Measurements from ENCODE around the gene NUDT14.

The NUDT14 gene

DNA sequence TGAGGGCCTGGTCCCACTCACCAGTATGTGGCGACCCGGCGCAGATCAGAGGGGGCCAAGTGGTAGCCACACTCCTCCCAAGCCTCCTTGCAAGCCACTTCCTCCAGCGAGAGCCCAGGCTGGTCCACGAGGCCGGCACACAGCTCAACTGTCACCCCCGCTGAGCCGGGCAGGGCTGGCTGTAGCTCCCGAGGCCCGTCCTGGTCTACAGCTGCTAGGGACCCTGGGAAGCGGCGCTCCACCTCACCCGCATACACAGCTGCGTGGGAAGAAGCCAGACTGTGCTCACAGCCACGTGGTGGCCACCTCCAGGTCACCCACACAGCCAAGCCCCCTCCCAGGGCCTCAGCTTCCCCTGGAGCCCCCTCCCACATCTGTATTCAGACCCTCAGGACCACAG lies 4.6 kb downstream of the NUDT14 start:
- DNase-seq (ENCODE audit: low read depth in 2 of 3, low spot score in 1 of 3) = no peak

DNA sequence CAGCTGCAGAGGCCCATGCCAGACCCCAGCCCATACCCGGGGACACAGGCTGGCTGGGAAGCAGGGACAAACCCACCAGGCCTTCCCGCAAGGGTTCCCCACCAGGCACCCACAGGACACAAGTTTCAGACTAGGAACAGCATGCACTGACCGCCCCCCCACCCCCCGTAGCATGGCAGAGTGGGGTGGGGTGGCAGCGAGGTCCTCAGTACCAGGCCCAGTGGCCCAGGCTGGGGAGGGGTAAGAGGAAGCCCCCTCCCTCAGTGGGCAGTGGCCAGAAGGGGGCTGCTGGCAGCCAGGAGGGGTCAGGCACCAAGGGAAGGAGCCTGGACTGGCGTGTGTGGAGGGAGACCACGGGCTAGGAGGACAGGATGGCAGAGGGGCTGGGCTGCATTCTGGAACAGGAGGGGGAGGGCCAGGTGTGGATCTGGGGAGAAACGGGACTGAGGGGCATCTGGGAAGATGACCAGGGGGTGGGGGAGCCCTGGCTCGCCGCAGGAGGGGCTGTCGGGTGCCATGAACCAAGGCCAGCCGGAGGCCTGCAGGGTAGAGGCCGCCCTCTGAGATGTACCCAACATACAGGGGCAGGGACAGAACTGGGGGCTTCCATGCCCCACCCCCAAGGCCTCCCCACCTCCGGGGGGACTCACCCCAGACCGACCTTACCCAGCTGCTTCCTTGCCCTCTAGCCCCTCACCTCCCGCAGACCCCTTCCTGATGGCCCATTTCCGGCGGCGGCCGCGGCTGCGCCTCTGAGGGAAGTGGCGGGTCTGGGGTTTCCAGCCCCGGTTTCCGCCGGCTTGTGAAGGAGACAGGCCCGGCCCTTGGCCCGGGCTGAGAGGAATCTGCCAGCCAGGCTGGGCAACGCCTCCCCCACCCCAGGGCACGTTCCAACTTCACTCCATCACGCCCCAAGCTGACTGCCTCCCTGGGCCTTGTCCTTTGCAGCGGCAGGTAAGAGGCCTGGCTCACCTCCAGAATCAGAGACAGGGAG lies 6.9 kb downstream of the NUDT14 start:
- no peak for DNase-seq (ENCODE audit: low read depth in 2 of 3, low spot score in 1 of 3)

DNA sequence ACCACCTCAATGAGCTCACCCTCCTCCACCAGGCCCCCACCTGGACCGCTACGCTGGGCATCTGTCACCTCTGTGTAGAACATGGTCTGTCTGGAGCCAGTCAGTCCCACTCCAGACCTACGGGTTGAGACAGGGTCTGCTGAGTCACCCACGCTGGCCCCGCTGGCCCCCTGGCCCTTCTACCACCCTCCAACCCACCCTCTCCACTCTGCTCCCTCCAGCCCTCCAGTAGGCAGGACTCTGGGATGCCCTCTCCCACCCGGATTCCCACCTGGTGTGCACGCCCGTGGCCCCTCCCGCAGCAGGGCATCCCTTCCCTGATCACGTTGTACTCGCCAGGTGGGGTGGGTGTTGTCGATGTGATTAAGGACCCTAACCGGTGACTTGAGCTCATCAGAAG lies 8.0 kb downstream of the NUDT14 start:
- no peak for DNase-seq (ENCODE audit: low read depth in 2 of 3, low spot score in 1 of 3)

DNA sequence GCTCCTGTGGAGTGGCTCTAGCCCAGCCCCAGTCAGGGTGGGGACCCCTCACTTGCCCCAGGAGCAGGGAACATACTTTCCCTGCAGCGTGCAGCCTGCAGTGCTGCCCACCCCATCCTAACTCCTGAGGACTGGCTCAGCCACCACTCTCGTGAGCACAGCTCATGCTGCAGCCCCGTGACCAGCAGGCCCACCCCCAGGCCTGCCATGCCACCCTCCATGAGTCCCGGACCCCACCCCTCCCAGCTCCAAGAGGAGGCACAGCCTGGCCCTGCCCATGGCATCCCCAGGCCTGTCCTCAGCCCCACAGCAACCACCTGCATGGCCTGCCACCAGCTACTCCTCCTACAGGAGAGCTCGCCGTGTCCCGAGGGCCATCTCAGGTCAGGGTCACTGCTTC lies 8.6 kb downstream of the NUDT14 start:
- no peak for DNase-seq (ENCODE audit: low read depth in 2 of 3, low spot score in 1 of 3)

DNA sequence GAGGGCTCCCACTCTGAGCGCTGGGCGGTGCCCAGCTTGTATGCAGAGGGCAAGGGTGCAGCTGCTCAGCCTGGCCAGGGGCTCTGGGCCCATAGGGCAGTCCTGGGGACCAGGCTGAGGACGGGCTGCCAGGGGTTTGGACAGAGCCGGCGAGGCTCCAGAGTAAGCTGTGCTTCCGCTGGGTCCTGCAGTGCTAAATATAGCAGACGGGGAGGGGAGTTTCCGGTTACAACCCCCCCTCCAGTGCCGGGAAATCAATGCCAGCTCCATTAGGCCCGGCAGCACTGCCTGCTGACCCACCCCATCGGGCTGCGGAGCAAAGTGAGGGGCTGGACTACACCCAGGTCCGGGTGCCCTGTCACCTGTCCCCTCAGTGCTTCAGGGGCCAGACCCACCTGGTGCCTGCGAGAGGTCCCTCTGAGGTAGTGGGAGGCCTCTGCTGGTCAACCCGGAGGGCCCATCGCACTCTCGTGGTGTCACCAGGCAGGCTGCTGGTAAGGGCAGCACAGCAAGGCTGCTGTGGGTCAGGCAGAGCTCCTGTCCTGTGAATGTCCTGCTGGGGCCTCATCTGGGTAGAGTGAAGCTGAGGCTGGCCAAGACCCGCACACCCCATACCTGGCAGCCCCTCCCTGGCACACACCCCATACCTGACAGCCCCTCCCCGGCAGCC lies 10.0 kb downstream of the NUDT14 start:
- DNase-seq (ENCODE audit: low read depth in 2 of 3, low spot score in 1 of 3) = no peak

DNA sequence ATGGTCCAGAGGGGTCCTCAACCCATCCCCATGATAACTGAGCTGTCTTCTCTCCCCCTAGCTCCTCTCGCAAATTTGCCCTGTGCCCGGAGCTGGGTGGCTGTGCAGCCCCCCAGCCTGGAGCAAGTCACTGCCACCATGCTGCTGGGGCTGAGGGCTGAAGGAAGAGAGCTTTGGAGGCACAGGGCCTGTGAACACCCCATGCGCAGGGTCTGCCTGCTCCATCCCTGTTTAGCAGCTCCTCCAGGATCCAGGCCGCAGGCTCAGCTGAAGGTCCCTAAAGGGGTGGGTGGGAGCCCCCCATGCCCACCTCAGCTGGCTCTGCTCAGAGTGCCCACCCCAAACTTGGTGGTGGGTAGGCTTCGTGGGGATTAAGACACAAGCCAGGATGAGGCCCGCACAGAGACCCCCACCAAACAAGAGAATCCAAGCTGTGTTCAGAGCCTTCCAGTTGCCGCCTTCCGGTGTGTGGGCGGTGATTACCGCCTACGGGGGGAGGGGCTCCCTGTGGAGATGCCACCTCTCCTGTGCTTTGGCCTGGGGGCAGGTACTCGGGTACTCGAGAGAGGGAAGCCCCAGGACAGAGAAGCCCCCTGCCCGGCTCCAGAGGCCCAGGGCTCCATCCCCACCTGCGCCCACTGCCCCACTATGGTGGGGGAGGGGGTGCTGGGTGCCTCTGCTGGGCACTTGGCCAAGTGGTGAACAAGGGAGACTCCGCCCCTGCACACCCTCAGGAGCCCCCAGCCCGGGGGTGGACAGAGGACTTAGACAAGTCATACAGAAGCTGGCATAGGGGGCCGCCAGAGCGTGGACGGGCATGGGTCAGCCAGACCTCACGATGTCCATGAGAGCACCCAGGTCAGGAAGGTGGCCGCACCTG lies 11.1 kb downstream of the NUDT14 start:
- no peak for DNase-seq (ENCODE audit: low read depth in 2 of 3, low spot score in 1 of 3)

DNA sequence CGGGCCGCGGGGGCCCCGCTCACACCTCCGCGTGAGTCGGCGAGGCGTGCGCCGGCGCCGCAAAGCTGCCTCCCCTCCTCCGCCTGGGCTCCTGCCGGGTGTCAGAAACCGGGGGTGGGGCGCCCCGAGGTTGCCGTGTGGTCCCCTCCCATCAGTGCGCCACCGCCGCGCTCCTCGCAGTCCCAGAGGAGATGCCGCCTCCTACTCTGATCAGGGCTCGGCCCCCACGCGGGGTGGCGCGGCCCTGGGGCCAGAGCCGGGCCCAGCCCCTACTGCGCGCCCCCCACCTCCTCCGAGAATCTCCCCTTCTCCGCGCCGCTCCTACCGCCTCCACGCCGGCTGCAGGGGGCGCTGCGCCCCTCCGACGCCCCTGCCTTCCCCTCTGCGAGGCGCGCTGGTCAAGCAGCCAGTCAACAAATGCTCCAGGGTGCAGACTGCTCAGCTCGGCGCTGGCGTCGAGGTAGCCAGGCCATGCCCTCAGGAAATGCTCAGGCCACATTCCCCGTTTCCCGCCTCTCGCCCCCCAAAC lies 12.1 kb downstream of the NUDT14 start:
- DNase-seq (ENCODE audit: low read depth in 2 of 3, low spot score in 1 of 3) = no peak

DNA sequence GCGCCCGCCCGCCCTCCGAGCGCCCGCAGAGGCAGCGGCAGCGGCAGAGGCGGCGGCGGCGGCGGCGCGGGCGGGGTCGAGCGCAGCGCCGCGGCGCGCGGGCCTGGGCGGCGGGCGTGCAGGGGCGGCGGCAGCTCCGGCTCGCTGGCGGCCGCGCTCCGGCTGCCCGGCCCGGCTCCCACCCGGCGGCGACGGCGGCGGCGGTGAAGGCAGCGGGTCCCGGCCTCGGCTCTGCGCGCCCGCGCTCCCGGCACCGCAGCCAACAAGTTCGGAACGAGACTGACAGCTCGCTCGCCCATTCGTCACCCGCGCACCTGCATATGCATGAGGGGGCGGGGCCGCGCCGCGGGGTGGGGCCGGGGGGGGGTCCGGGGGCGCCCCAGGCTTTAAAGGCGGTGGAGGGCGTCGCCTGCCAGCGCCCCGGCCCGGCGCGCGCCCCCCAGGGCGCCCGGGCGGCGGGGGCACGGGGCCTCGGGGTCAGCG lies 12.6 kb downstream of the NUDT14 start, which contains the start of gene JAG2:
TSS of gene JAG2 (minus strand) at position 281 of the 483 bp plus-strand sequence. CDS start 356 bp downstream, outside the sequence.
- peak in 1 of 3 donors; percentile 54 for DNase-seq (ENCODE audit: low read depth in 2 of 3, low spot score in 1 of 3)

DNA sequence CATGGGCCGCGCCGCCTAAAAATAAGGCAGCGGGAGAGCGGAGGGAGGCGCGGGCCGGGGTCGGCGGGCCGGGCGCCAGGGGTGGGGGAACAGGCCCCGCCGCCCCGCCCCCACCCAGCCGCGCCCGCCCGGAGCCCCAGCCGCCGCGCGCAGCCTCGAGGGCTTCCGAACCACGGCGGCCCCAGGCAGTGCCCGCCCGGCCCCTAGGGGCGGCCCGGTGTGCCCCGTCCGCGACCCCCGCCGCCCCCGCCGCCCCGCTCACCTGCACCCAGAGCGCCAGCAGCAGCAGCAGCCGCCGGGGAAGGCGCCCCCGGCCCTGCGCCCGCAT lies 13.1 kb downstream of the NUDT14 start:
- DNase-seq (ENCODE audit: low read depth in 2 of 3, low spot score in 1 of 3) = no peak

DNA sequence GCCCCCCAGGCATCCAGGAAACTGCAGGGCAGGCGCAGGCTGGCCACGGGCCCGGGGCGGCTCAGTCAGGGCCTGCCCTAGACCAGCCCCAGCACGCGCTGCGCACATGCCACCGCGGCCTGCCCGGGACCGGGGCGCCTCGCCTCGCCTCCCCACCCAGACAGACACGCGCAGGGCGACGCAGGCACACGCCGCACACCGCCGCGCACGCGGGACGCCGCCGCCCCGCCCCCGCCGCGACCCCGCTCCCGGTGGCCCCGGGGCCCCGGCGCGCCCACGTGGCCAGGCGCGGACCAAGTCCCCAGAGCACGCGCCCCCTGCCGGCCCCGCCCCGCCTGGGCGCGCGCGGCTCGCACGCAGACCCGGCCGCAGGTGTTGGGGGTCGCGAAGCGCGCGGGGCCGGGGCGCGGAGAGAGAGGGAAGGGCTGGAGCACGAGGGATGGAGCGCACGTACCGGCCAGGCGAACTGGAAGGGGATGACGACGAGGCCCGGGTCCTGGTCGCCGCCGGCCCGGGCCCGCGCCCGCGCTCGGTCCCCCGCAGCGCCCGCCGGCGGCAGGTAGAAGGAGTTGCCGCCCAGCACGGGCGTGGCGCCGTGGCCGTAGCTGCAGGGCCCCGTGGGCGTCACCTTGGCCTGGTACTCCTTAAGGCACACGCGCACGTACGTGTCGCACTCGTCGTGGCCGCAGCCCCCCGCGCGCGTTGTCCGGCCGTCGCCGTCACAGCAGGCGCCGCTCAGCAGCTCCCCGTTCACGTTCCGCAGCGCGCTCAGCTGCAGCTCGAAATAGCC lies 13.6 kb downstream of the NUDT14 start:
- DNase-seq (ENCODE audit: low read depth in 2 of 3, low spot score in 1 of 3) = no peak

DNA sequence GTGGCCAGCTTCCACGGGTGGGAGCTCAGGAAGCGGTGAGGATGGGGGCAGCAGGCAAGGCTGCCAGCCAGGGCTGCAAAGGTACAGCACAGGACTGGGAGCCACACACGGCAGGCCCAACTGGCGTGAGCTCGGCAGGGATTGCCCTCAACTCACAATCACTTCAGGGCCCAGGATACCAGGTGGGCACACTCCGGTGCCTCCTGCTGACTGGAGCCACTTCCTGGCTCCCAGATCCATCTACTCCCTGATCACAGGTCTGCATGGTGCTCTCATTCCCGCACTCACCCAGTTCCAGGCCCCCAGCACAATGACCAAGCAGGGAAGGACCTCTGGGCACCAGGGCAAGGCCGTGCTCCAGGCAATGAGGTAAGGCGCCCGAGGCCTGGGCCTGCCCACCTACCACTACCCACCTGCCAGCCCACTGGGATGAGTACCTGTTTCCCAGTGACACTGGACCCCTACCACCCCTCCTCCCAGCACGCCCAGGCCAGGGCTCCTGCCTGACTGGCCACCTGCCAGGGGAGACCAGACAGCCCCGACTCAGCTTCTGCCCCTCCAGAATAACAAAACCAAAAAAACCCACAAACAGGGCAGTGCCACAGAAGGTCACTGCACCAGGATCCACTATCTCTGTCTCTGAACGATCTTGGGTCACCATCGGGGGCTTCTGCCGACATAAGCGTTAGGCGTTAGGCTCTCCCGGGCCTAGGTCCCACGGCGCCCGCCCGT lies 14.4 kb downstream of the NUDT14 start:
- DNase-seq (ENCODE audit: low read depth in 2 of 3, low spot score in 1 of 3) = no peak

DNA sequence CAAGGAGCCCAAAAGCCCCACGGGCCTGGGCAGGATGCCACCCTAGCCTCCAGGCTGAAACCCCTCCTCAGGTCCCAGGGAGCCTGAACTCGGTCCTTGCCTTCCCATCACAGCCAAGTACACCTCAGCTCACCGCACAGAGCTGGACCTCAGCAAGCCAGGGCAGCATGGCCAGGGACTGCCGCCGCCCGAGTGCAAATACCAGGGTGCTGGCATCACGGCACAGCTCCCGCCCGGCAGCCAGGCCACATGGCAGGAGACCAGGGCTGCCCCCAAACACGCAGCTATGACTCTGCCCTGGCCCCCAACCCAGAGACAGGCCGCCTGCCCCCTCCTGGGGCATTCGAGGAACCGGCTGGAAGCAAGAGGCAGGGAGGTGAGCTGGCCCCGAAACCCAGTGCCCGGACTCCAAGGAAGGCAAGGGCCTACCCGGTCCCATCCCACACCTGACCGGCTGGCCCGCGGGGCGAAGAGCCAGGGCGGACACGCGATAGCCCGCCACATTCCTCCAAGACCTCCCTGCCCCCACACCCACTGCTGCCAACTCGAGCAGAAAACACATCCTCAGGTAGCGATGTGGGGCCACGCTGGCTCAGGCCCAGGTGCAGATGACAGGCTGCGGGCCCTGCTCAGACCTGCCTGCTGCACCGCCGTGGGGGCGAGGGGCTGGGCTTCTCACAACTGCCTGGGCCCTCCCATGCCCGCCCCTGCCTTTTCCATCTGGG lies 15.2 kb downstream of the NUDT14 start:
- DNase-seq (ENCODE audit: low read depth in 2 of 3, low spot score in 1 of 3) = no peak

DNA sequence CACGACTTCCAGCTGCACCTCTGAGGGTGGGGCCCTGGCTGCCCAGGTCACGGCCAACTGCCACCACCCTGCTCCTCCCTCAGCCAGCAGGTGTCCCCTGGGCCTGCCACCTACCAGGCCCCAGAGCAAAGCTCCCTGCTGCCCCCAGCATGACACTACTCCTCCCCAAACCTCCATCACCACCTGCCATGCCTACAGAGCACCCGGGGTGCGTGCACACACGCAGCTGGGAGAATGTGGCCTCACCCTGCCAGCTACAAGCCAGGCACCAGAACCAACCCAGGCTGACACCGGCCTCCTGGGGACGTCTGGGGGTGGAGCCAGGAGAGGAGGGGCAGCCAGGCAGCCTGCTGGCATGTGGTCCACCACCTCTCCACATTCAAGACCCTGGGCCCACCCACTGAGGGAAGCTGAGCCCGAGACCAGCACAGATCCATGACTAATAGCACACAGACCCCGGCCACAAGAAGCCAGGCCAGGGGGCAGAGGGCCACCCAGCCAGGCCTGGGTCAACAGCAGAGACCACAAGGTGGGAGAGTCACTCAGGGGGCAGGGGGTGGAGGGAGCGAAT lies 15.9 kb downstream of the NUDT14 start:
- no peak for DNase-seq (ENCODE audit: low read depth in 2 of 3, low spot score in 1 of 3)

DNA sequence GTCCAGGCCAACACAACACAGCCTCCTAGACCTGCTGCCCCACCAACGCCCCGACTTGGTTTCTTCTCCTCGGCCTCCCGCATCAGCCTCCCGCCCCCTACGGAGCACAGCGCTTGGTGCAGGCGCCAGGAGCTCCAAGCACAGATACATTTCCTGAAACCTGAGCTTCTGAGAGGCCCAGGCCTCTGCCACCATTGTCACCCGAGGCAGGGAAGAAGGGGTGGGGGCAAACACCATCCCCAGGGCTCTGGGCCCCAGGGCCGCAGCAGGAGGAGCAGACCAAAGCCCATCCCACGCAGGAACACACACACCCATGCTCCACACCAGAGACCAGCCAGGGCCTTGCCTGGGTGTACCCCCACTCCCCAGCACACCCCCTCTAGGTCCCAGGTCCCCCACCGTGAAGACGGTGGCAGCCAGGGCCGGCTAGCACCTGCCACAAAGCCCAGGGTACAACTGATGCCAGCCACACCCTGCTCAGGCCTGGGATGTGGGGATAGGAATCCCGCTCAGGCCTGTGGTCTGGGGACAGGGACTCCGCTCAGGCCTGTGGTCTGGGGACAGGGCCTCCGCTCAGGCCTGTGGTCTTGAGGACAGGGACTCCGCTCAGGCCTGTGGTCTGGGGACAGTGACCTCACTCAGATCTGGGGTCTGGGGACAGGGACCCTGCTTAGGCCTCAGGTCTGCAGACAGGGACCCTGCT lies 17.9 kb downstream of the NUDT14 start:
- DNase-seq (ENCODE audit: low read depth in 2 of 3, low spot score in 1 of 3) = no peak

DNA sequence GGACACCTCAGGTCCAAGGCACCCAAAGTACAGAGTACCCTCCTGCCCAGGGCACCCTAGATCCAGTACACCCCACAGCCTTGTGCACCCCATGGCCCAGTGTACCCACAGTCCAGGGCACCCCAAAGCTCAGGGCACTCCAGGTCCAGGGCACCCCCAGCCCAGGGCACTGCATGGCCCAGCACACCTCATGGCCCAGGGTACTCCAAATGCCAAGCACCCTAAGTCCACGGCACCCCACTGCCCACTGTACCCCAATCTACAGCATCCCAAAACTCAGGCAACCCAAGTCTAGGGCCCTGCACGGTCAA lies 18.5 kb downstream of the NUDT14 start:
- no peak for DNase-seq (ENCODE audit: low read depth in 2 of 3, low spot score in 1 of 3)

DNA sequence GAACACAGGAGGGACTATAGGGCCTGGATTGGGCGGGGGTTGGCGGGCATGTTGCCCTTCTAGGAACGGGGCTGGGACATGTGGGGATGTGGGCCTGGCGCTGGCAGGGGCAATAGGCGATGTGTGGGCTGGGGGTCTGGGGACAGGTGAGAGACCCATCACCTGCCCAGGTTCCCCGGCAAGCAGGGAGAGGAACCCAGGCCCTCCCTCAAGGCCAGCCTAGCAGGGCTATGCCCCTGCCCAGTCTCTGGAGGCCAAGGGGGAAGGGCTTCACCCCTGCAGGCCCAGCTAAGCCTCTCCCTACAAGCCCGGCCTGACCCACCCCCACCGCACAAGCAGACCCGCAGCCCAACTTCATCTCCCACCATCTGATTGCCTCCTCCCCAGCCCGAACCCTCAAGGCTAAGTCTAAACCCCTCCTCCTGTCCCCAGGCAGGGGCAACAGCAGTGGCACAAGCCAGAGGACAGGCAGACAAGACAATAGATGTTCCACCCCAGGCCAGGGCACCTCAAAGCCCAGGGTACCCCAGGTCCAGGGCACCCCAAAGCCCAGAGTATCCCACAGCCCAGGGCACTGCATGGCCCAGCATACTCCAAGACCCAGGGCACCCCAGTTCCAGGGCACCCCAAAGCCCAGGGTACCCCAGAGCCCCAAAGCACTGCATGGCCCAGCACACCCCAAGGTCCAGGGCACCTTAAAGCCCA lies 19.0 kb downstream of the NUDT14 start:
- no peak for DNase-seq (ENCODE audit: low read depth in 2 of 3, low spot score in 1 of 3)

DNA sequence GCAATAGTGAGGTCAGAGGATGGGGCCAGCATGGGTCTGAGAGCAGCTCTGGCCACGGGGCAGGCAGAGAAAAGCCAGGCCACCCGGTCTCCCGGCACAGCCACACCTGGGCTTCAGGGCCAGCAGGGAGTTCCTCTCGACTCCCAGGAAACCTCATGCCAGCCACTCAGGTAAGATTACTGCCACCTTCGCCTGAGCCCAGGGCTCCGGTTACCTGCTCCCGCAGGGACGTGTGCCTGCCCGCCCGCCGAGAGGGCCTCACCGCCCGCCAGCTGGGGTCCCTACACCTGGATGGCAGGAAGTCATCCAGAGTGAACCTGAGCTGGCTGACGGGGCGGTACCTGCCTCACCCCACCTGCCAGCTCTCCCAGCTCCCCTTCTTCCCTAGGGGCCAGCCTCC lies 19.8 kb downstream of the NUDT14 start:
- no peak for DNase-seq (ENCODE audit: low read depth in 2 of 3, low spot score in 1 of 3)

DNA sequence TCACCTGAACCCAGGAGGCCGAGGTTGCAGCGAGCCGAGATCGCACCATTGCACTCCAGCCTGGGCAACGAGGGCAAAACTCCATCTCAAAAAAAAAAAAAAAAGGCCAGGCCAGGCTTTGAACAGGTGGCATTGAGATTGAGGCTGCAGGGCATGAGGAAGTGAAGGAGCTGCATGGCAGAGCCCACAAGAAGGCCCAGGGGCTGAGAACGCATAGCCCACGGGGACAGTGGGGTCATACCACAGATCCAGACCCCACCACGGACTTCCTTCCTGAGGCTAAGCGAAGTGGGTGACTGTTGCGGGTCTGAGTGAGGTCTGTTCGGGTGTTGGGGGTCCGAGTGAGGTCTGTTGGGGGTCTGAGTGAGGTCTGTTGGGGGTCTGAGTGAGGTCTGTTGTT lies 20.3 kb downstream of the NUDT14 start:
- no peak for DNase-seq (ENCODE audit: low read depth in 2 of 3, low spot score in 1 of 3)

Data from stimulated activated CD4-positive, alpha-beta T cell treated with anti-CD3 and anti-CD28 coated beads, Interleukin-12 subunit alpha, Interleukin-12 subunit beta, amount 100 ng/mL, for 48 hours (primary cell).